ENCODE results near the gene TXN2. TPM values are rescaled to one million over a fixed set of nuclear protein-coding genes. Genes with fewer than 3 reads are reported as not detected.

The TXN2 gene
- total and polyA plus RNA-seq, 2 donors (not counting 1 experiment from before 2014, with no cell fraction given): 39.6 to 54.6 TPM

DNA sequence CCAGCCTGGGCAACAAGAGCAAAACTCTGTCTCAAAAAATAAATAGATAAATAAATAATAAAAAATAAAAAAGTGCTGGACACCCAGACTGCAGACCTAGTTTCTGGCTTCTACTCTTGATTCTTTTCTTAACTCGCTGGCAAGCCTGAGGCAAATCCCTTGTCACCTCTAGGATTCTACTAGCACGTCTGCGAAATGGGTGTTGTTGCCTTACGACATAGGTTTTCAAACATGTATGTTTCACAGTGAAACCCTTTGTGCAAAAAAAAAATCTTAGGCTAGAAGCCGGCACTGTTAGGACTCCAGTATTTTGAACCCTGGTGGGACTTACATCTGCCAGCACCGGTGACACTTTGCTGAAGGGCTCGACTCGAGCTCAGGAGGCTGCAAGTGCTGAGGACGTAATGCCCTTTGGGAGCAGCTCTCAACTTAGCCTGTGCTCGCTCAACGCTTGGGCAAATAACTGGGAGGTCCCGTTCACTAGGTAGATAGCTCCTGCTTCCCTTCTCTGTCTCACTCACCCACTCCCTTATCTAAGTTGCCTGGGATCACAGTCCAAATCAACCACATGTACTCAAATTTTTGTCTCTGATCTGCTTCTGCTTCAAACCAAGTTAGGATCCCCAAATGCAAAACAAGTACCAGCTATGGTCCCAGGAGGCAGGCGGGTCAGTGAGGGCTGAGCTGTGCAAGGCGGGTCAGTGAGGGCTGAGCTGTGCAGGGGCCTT lies 59.0 kb downstream of the TXN2 start:
- Mint-ChIP-seq H3K4me3 (peak overlapping the region; percentile 54), H3K9me3 (ENCODE audit: insufficient read depth) (no peaks in the 10 kb centered on the region), H3K27me3 (no peaks in the 10 kb centered on the region), H3K4me1 (peaks cover 40% of the 10 kb centered on the region), H3K27ac (peak overlapping the region; percentile 51)
- Histone ChIP-seq H3K27me3 (replicated peaks in 1 of 4; ENCODE audit: control extremely low read depth in 1 of 4, control insufficient read depth in 3 of 4, insufficient read depth in 4 of 4, low read length in 3 of 4) (no peaks in the 10 kb centered on the region), H3K27ac (ENCODE audit: low read length in 2 of 2) (no peak overlapping the region), H3K36me3 (replicated peaks in 1 of 2; ENCODE audit: control extremely low read depth in 1 of 2, control insufficient read depth in 1 of 2, extremely low read depth in 1 of 2, insufficient read depth in 2 of 2, low read length in 1 of 2) (no peaks in the 10 kb centered on the region), H2AFZ (ENCODE audit: insufficient read depth, low read depth, low read length, poor library complexity, severe bottlenecking) (peak overlapping the region; percentile 22), H3K4me3 (ENCODE audit: control extremely low read depth in 1 of 5, extremely low read depth in 1 of 5, insufficient read depth in 1 of 5, low read depth in 2 of 5, low read length in 4 of 5) (no peak overlapping the region), H3K79me2 (ENCODE audit: control insufficient read depth, insufficient read depth, low read length) (no peaks in the 10 kb centered on the region), H3K4me1 (ENCODE audit: control insufficient read depth in 2 of 2, insufficient read depth in 2 of 2, low read length in 2 of 2) (peaks cover 19 to 43% of the 10 kb centered on the region in 2 donors), H4K20me1 (ENCODE audit: control insufficient read depth, insufficient read depth, low read length, poor library complexity, severe bottlenecking) (no peaks in the 10 kb centered on the region), H3K9me3 (ENCODE audit: control extremely low read depth in 1 of 3, control insufficient read depth in 2 of 3, insufficient read depth in 1 of 3, low read length in 2 of 3) (no peaks in the 10 kb centered on the region), H3K9ac (ENCODE audit: low read length) (no peak overlapping the region), H3K4me2 (replicated peaks; ENCODE audit: low read depth, low read length, poor library complexity, severe bottlenecking) (peak overlapping the region; percentile 26)
- TF ChIP-seq, protein P1, sequence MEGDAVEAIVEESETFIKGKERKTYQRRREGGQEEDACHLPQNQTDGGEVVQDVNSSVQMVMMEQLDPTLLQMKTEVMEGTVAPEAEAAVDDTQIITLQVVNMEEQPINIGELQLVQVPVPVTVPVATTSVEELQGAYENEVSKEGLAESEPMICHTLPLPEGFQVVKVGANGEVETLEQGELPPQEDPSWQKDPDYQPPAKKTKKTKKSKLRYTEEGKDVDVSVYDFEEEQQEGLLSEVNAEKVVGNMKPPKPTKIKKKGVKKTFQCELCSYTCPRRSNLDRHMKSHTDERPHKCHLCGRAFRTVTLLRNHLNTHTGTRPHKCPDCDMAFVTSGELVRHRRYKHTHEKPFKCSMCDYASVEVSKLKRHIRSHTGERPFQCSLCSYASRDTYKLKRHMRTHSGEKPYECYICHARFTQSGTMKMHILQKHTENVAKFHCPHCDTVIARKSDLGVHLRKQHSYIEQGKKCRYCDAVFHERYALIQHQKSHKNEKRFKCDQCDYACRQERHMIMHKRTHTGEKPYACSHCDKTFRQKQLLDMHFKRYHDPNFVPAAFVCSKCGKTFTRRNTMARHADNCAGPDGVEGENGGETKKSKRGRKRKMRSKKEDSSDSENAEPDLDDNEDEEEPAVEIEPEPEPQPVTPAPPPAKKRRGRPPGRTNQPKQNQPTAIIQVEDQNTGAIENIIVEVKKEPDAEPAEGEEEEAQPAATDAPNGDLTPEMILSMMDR (IDR thresholded peaks at IDR 0.05): no peak
- TF ChIP-seq EZH2 (IDR thresholded peaks at IDR 0.05; ENCODE audit: borderline replicate concordance, insufficient read depth, low read depth, low read length, poor library complexity, severe bottlenecking): no peak
- intact Hi-C loops (cut with micrococcal nuclease): no loop called here
- ATAC-seq (ENCODE audit: low read depth) (peak; percentile 62), DNase-seq (no peak)
- CTCF ChIA-PET: interaction anchor here (1.1 to 1.5 kb wide), 2 partner anchors 48 to 121 kb away, joined by 4 to 5 read pairs; no protein-coding TSS in a partner anchor
- 85% methylated on average over 12 of the region's 14 CpGs for WGBS (ENCODE audit: insufficient coverage)
- POLR2A ChIA-PET: interaction anchor here (1.2 kb wide), 1 partner anchor 12 kb away, joined by 5 read pairs; no protein-coding TSS in a partner anchor

All from B cell (primary cell).